SK-N-SH (cell line): ENCODE data around the gene AOAH. TPM values are rescaled to one million over a fixed set of nuclear protein-coding genes. Genes with fewer than 3 reads are reported as not detected.

Source experiments
- CTCF ChIA-PET: fragments of 300-600, 350-600 bp; formaldehyde crosslinking; extraction: SDS; loops from one replicate; lab custom pipeline; 2021; lab: Yijun Ruan, JAX
- POLR2A ChIA-PET: fragments of 350-600 bp; sonication (Branson Sonifier 250); formaldehyde crosslinking; extraction: SDS; loops from one replicate; lab custom pipeline; 2020; ENCODE audit warnings: antibody characterized with exemption, inconsistent platforms; lab: Yijun Ruan, JAX
- DNase-seq: peaks from one replicate; pipeline ENCODE4 v3.0.0; 2012
- H2AFZ ChIP-seq: fragments of 200-600 bp; sonication (generic); 2 replicates; pipeline ENCODE4 v1.8.1; 2016; ENCODE audit warnings: antibody characterized with exemption, mild to moderate bottlenecking, low read depth
- H3F3A ChIP-seq: fragments of 200-600 bp; sonication (generic); replicated peaks from 2 replicates; pipeline ENCODE3; 2016; ENCODE audit warnings: antibody characterized with exemption, mild to moderate bottlenecking; ENCODE audit not compliant: insufficient read depth
- H3K27ac ChIP-seq, 2 experiments: fragments of 200-500 bp in 1 of 2; fragments of 200-600 bp in 1 of 2; sonication (Bioruptor generic) in 1 of 2; sonication (generic), shearing (Covaris generic) in 1 of 2; 2 replicates each; pipeline versions ENCODE4 v1.5.1 to v1.6.1; 2014 to 2016; ENCODE audit warnings: low read depth in 2 of 2, inconsistent platforms in 1 of 2, low read length in 1 of 2, mild to moderate bottlenecking in 1 of 2, mixed read lengths in 1 of 2
- H3K27me3 ChIP-seq: fragments of 200-600 bp; sonication (generic), shearing (Covaris generic); 2 replicates; pipeline ENCODE4 v1.6.1; 2016; ENCODE audit warnings: mixed run types; ENCODE audit not compliant: insufficient read depth
- H3K36me3 ChIP-seq, 2 experiments: fragments of 200-500 bp in 1 of 2; fragments of 200-600 bp in 1 of 2; sonication (Bioruptor generic) in 1 of 2; sonication (generic) in 1 of 2; replicated peaks in 1 of 2; 2 replicates each; pipeline versions ENCODE3 to v1.5.1; 2014 to 2016; ENCODE audit warnings: low read length in 1 of 2, mild to moderate bottlenecking in 1 of 2; ENCODE audit not compliant: insufficient read depth in 2 of 2, control insufficient read depth in 1 of 2
- H3K4me1 ChIP-seq, 2 experiments: fragments of 200-500 bp in 1 of 2; fragments of 200-600 bp in 1 of 2; sonication (Bioruptor generic) in 1 of 2; sonication (generic), shearing (Covaris generic) in 1 of 2; 2 replicates each; pipeline versions ENCODE4 v1.5.1 to v1.6.1; 2014 to 2016; ENCODE audit warnings: low read depth in 1 of 2, low read length in 1 of 2, mixed run types in 1 of 2; ENCODE audit not compliant: insufficient read depth in 2 of 2, control insufficient read depth in 1 of 2
- H3K4me2 ChIP-seq: fragments of 200-600 bp; sonication (generic), shearing (Covaris generic); 2 replicates; pipeline ENCODE4 v1.6.1; 2017; ENCODE audit warnings: mixed run types
- H3K4me3 ChIP-seq, 2 experiments: fragments of 200-500 bp in 1 of 2; fragments of 200-600 bp in 1 of 2; sonication (Bioruptor generic) in 1 of 2; sonication (generic), shearing (Covaris generic) in 1 of 2; 2 replicates each; pipeline versions ENCODE4 v1.5.1 to v1.8.1; 2014 to 2016; ENCODE audit warnings: low read depth in 2 of 2, inconsistent platforms in 1 of 2, low read length in 1 of 2, mild to moderate bottlenecking in 1 of 2, mixed read lengths in 1 of 2, moderate library complexity in 1 of 2
- H3K79me2 ChIP-seq: fragments of 200-600 bp; sonication (generic); 2 replicates; pipeline ENCODE4 v1.8.1; 2017; ENCODE audit warnings: mild to moderate bottlenecking; ENCODE audit not compliant: insufficient read depth
- H3K9ac ChIP-seq: fragments of 200-600 bp; sonication (generic); 2 replicates; pipeline ENCODE4 v1.6.1; 2017; ENCODE audit warnings: mixed run types
- H3K9me2 ChIP-seq: fragments of 200-600 bp; sonication (generic); 2 replicates; pipeline ENCODE4 v1.6.1; 2017; ENCODE audit warnings: mixed run types
- H3K9me3 ChIP-seq: fragments of 200-600 bp; sonication (generic); 2 replicates; pipeline ENCODE4 v1.6.1; 2017; ENCODE audit warnings: mixed run types, mild to moderate bottlenecking, moderate library complexity
- H4K20me1 ChIP-seq: fragments of 200-600 bp; sonication (generic); 2 replicates; pipeline ENCODE4 v1.6.1; 2017; ENCODE audit warnings: mild to moderate bottlenecking, mixed run types; ENCODE audit not compliant: insufficient read depth
- ELF1 ChIP-seq: IDR thresholded peaks from 2 replicates; pipeline ENCODE4 v1.4.0; 2012
- EP300 ChIP-seq, 2 experiments: IDR thresholded peaks; 2 replicates each; pipeline versions ENCODE4 v1.4.0 to v1.6.1; 2012; ENCODE audit warnings: borderline replicate concordance in 1 of 2, low read depth in 1 of 2, low read length in 1 of 2
- EZH2phosphoT487 ChIP-seq: fragments of 200-600 bp; sonication (generic); IDR thresholded peaks from 2 replicates; pipeline ENCODE4 v1.6.1; 2017; ENCODE audit warnings: low read depth, mixed run types, mild to moderate bottlenecking, antibody characterized with exemption, moderate library complexity, borderline replicate concordance
- FOXJ3 ChIP-seq: sonication (generic); formaldehyde crosslinking; IDR thresholded peaks from 2 replicates; pipeline ENCODE4 v1.5.1; 2020; ENCODE audit warnings: mild to moderate bottlenecking, missing genetic modification reagents
- FOXM1 ChIP-seq: IDR thresholded peaks from 2 replicates; pipeline ENCODE4 v1.4.0; 2012; ENCODE audit warnings: low read depth, mild to moderate bottlenecking
- GABPA ChIP-seq: IDR thresholded peaks from 2 replicates; pipeline ENCODE4 v1.4.0; 2012; ENCODE audit warnings: low read depth, mild to moderate bottlenecking
- GATA2 ChIP-seq: sonication (generic); formaldehyde crosslinking; IDR thresholded peaks from 2 replicates; pipeline ENCODE4 v1.5.0; 2020; ENCODE audit warnings: mild to moderate bottlenecking, missing genetic modification reagents
- IRF3 ChIP-seq: fragments of 150-350 bp; IDR thresholded peaks from 2 replicates; pipeline ENCODE4 v1.6.1; 2016; ENCODE audit warnings: mild to moderate bottlenecking, low read depth, low read length
- JUND ChIP-seq: IDR thresholded peaks from 2 replicates; pipeline ENCODE4 v1.4.0; 2012
- MAX ChIP-seq: IDR thresholded peaks from 2 replicates; pipeline ENCODE4 v1.4.0; 2012; ENCODE audit warnings: low read depth
- MXI1 ChIP-seq: IDR thresholded peaks from 2 replicates; pipeline ENCODE4 v1.6.1; 2012; ENCODE audit warnings: mild to moderate bottlenecking, low read depth, low read length, improper control_type of control experiment
- NFIC ChIP-seq: IDR thresholded peaks from 2 replicates; pipeline ENCODE4 v1.4.0; 2012; ENCODE audit warnings: borderline replicate concordance
- PBX3 ChIP-seq: IDR thresholded peaks from 2 replicates; pipeline ENCODE4; 2012
- POLR2AphosphoS5 ChIP-seq: IDR thresholded peaks from 2 replicates; pipeline ENCODE4 v1.6.1; 2012; ENCODE audit warnings: low read depth, low read length
- RCOR1 ChIP-seq: fragments of 150-350 bp; IDR thresholded peaks from 2 replicates; pipeline ENCODE4 v1.6.1; 2017; ENCODE audit warnings: antibody characterized with exemption, low read length
- RXRA ChIP-seq: IDR thresholded peaks from 2 replicates; pipeline ENCODE4 v1.4.0; 2012; ENCODE audit warnings: low read depth, mild to moderate bottlenecking, borderline replicate concordance
- TAF1 ChIP-seq: IDR thresholded peaks from 2 replicates; pipeline ENCODE4 v1.6.1; 2012; ENCODE audit warnings: low read depth, mild to moderate bottlenecking, low read length, moderate library complexity, borderline replicate concordance
- TCF12 ChIP-seq: IDR thresholded peaks from 2 replicates; pipeline ENCODE4 v1.4.0; 2012
- USF1 ChIP-seq: IDR thresholded peaks from 2 replicates; pipeline ENCODE4 v1.4.0; 2012; ENCODE audit warnings: low read depth, borderline replicate concordance
- YY1 ChIP-seq: IDR thresholded peaks from 2 replicates; pipeline ENCODE4 v1.4.0; 2012; ENCODE audit warnings: low read depth, mild to moderate bottlenecking
- WGBS: methylation state at CpG from one replicate; pipeline ENCODE4 v1.1.6; 2017; ENCODE audit warnings: low lambda C conversion rate; 5-methylcytosine and 5-hydroxymethylcytosine counted together
- polyA plus RNA-seq, 3 experiments: library from polyadenylated mRNA; depleted of rRNA; stranded (reverse); fragments of >200 nt; gene quantifications; 2 replicates each; pipeline ENCODE4 v1.2.3, GENCODE V29; 2012
- TF ChIP-seq, protein P1 (sequence below): fragments of 150-350 bp; IDR thresholded peaks from 2 replicates; pipeline ENCODE4 v1.6.1; 2017; ENCODE audit warnings: antibody characterized with exemption, low read length, low read depth, borderline replicate concordance
- TF ChIP-seq, protein P2 (sequence below): fragments of 200-600 bp; sonication (generic); IDR thresholded peaks from 2 replicates; pipeline ENCODE4 v1.6.1; 2017; ENCODE audit warnings: antibody characterized with exemption, mild to moderate bottlenecking, moderate library complexity

The AOAH gene
- polyA plus RNA-seq, 1 of the 3 experiments (the other 2 are of a cell fraction), result not detected

DNA sequence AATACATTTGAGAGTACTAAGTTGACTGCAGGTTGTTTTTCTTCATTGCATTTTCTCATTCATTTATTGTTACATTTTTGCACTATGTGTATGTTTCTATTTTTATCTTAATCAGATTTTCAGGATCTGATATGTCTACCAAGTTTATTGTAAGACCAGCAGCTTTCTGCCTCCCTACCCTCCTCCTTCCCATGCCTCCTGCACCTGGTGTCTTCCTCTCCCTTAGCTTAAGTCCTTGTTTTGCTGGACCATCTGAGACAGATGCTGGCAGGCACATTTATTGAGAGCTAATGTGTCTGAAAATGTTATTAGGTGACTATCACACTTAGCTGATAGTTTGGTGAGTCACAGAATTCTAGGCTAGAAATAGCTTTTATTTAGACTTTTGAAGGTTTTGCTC lies 255.1 kb downstream of the AOAH start (continued):
- TF ChIP-seq, protein P1, sequence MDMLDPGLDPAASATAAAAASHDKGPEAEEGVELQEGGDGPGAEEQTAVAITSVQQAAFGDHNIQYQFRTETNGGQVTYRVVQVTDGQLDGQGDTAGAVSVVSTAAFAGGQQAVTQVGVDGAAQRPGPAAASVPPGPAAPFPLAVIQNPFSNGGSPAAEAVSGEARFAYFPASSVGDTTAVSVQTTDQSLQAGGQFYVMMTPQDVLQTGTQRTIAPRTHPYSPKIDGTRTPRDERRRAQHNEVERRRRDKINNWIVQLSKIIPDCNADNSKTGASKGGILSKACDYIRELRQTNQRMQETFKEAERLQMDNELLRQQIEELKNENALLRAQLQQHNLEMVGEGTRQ, result no peak
- TF ChIP-seq MAX (no peak), ELF1 (no peak), TAF1 (no peak), FOXJ3 (CRISPR knock-in tag) (no peak), EZH2phosphoT487 (no peak), RCOR1 (no peak), POLR2AphosphoS5 (no peak), FOXM1 (no peak; the same call in 1 of the 2 replicates), IRF3 (no peak), USF1 (no peak), NFIC (0 out of 2 replicates have a peak, but pooled peaks have one; percentile 1), GATA2 (CRISPR knock-in tag) (no peak), GABPA (no peak), TCF12 (peak; percentile 78)
- TF ChIP-seq, protein P2, sequence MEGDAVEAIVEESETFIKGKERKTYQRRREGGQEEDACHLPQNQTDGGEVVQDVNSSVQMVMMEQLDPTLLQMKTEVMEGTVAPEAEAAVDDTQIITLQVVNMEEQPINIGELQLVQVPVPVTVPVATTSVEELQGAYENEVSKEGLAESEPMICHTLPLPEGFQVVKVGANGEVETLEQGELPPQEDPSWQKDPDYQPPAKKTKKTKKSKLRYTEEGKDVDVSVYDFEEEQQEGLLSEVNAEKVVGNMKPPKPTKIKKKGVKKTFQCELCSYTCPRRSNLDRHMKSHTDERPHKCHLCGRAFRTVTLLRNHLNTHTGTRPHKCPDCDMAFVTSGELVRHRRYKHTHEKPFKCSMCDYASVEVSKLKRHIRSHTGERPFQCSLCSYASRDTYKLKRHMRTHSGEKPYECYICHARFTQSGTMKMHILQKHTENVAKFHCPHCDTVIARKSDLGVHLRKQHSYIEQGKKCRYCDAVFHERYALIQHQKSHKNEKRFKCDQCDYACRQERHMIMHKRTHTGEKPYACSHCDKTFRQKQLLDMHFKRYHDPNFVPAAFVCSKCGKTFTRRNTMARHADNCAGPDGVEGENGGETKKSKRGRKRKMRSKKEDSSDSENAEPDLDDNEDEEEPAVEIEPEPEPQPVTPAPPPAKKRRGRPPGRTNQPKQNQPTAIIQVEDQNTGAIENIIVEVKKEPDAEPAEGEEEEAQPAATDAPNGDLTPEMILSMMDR, result no peak

DNA sequence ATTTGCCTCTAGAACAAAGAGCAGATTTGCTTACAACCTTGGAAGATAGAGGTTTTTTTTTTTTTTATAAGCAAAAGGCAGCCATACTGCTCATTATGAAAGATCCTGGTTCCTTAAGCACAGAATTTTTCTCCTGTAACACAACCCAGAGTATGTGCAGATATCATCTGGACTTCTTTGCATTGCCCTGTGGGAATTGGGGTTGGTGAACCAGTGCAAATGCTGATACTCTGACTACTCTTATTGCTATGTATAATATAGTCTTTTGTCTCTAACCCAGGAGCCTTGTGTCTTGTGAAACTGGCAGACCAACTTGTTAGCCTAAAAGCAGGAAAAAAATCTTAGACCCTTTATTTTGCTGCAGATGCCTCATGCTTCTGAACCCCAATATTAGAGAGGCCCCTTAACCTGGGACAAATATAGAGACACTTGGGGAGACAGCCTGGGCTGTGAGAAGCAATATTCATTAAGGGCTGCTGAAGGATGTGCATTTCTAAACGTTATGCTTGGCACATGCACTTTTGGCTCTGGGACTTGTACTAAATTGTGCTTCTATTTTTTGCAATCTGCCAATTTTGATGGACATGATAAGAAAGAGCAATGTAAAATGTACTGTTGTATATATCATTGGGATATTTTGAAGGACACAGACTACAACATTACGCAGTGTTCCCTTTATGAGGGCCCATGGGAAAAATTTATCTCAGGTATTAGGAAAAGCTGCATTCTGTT lies 255.8 kb downstream of the AOAH start:
- no peaks in the 10 kb centered on the region for H3K9me2 ChIP-seq
- no peaks in the 10 kb centered on the region for H4K20me1 ChIP-seq
- H2AFZ ChIP-seq, result no peak overlapping the region
- peak overlapping the region; percentile 51 for H3K4me2 ChIP-seq
- no peak overlapping the region for H3K9ac ChIP-seq
- no peak for DNase-seq
- no peaks in the 10 kb centered on the region for H3K79me2 ChIP-seq
- WGBS, result 47% methylated on average over 2 of the region's 2 CpGs
- POLR2A ChIA-PET, result no interaction called here
- peak overlapping the region; percentile 45 to 55 for H3K27ac ChIP-seq
- H3F3A ChIP-seq, result peaks cover 14% of the 10 kb centered on the region
- H3K4me3 ChIP-seq, result no peak overlapping the region
- H3K36me3 ChIP-seq, result no peaks in the 10 kb centered on the region
- peaks cover 12 to 14% of the 10 kb centered on the region in 2 experiments for H3K4me1 ChIP-seq
- no peaks in the 10 kb centered on the region for H3K9me3 ChIP-seq
- no peaks in the 10 kb centered on the region for H3K27me3 ChIP-seq
- CTCF ChIA-PET, result interaction anchor here (0.6 to 18.3 kb wide), 8 partner anchors 10 to 729 kb away, joined by 3 to 214 read pairs (median 5); no protein-coding TSS in a partner anchor
- TF ChIP-seq MXI1 (no peak), EZH2phosphoT487 (no peak), FOXJ3 (CRISPR knock-in tag) (no peak), IRF3 (no peak), YY1 (no peak), RCOR1 (no peak), MAX (no peak), ELF1 (no peak), JUND (peak; percentile 25; the same call in 1 of the 2 replicates), GATA2 (CRISPR knock-in tag) (peak; percentile 50; the same call in 1 of the 2 replicates), PBX3 (peak; percentile 14; the same call in 1 of the 2 replicates), FOXM1 (no peak), RXRA (no peak), EP300 (IDR thresholded peaks at IDR 0.05; ENCODE audit: borderline replicate concordance in 1 of 2, low read depth in 1 of 2, low read length in 1 of 2) (peak in 1 of 2 experiments; percentile 26; a peak in 1 of 4 replicates), TAF1 (no peak)
